ENCODE data around the gene RFX3.

RFX3 gene

DNA sequence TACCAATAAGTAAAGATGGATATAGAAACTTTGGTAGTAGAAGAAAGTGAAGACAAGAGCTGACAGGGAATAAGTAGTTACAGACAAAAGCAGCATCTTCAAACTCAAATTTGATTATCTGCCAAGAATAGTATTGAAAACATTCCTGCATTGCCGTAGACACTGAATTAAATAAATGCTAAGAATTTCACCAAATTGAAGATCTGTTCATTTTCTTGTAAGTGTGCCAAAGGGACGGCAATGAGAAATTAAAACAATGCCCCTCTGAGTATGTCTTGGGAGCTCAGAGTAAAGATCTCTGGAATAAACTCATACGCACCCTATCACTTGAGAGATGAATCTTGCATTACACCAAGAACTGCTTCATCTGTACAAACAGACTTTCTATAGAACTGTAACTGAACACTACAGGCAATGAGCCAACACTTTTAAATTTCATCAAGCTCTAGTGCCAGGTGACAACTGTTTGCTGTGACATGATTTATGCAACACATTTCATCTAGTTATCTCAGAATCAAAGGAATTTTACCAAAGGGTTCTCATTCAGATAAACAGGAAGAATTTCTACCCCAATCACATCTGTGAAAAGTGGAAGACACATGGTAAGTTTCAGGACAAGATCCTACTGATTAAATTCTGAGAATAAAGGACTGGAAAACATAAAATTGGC, 66.9 kb downstream of the RFX3 start:
- in situ Hi-C loops (cut with HindIII; ENCODE audit: low sequenced_read_pairs) = no loop called here
- no peak overlapping the region for H3K4me3 ChIP-seq (ENCODE audit: low read depth, low read length)
- TF ChIP-seq, protein P1, sequence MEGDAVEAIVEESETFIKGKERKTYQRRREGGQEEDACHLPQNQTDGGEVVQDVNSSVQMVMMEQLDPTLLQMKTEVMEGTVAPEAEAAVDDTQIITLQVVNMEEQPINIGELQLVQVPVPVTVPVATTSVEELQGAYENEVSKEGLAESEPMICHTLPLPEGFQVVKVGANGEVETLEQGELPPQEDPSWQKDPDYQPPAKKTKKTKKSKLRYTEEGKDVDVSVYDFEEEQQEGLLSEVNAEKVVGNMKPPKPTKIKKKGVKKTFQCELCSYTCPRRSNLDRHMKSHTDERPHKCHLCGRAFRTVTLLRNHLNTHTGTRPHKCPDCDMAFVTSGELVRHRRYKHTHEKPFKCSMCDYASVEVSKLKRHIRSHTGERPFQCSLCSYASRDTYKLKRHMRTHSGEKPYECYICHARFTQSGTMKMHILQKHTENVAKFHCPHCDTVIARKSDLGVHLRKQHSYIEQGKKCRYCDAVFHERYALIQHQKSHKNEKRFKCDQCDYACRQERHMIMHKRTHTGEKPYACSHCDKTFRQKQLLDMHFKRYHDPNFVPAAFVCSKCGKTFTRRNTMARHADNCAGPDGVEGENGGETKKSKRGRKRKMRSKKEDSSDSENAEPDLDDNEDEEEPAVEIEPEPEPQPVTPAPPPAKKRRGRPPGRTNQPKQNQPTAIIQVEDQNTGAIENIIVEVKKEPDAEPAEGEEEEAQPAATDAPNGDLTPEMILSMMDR (IDR thresholded peaks at IDR 0.05; ENCODE audit: low read depth, low read length) = no peak
- DNase-seq (ENCODE audit: low read depth, low spot score) = no peak

DNA sequence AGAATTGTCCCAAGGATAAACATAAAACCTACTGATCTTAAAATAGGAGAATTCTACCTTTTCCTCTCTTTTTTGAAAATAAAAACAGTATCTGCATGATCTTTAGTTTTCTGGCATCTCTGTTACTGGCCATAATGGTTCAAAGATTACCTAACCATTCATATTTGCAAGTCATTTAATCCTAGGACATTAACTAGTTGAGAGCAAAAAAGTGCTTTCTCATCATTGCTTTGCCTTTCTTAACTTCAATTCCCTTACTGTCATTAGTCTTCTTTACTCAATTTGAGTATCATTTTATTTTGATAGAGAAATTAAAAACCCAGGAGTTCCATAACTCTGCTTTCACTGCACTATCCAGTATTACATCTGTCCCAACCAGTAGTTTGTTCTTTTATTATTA, 68.6 kb downstream of the RFX3 start:
- no peak overlapping the region for H3K4me3 ChIP-seq (ENCODE audit: low read depth, low read length)
- TF ChIP-seq, protein P1 (IDR thresholded peaks at IDR 0.05; ENCODE audit: low read depth, low read length) = no peak
- DNase-seq (ENCODE audit: low read depth, low spot score) = no peak
- in situ Hi-C loops (cut with HindIII; ENCODE audit: low sequenced_read_pairs) = no loop called here

DNA sequence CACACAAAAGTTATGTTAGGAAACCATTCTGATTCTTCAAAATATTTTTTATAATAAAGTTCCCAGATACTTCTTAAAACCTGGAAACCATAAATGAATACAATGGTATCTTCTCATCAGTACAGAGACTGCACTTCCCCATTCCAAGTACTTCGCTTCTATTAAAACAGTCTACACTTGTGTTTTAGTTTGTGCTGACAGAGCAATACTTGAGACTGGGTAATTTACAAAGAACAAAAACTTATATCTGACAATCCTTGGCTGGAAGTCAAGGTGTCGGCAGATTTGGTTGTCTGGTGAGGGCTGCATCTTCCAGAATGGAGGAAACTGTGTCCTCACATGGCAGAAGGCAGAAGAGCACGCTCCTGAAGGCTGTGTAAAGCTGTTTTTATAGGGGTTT, 70.1 kb downstream of the RFX3 start:
- in situ Hi-C loops (cut with HindIII; ENCODE audit: low sequenced_read_pairs) = no loop called here
- no peak overlapping the region for H3K4me3 ChIP-seq (ENCODE audit: low read depth, low read length)
- TF ChIP-seq, protein P1 (IDR thresholded peaks at IDR 0.05; ENCODE audit: low read depth, low read length) = no peak
- no peak for DNase-seq (ENCODE audit: low read depth, low spot score)

DNA sequence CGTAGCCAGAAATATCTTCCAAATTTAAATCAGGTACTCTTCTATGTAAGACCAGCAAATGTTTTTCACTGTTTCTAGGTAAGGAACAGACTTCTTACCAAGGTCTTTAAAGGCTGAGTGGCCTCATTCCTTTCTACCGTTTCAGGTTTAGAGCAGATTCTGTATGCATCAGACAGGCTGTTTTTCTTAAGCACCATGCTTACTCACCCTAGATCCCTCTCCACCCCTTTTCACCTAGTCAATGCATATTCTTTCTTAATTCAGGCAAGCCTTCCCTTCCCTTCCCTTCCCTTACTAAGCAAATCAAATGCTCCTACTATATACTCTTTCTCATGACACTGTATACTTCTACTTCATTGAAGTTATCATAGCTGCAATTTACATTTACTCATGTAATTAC, 70.7 kb downstream of the RFX3 start:
- no peak for DNase-seq (ENCODE audit: low read depth, low spot score)
- in situ Hi-C loops (cut with HindIII; ENCODE audit: low sequenced_read_pairs) = no loop called here
- H3K4me3 ChIP-seq (ENCODE audit: low read depth, low read length) = no peak overlapping the region
- TF ChIP-seq, protein P1 (IDR thresholded peaks at IDR 0.05; ENCODE audit: low read depth, low read length) = no peak

DNA sequence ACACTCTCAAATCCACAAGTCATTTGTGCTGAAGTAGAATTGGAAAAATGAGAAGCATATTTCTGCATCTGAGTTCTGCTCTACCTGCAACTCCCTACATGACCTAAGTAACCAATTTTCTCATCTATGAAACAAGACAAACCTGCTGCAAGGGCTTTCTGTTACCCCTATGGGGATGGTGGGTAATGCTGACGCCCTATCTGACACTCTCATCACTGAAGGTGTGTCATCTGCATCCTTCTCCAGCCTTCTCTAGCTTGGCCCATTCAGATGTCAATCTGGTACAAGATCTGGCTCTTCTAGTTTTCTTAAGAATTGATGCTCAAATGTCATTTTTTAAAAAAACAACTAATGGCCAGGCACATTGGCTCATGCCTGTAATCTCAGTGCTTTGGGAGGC, 73.8 kb downstream of the RFX3 start:
- no peak for DNase-seq (ENCODE audit: low read depth, low spot score)
- TF ChIP-seq, protein P1 (IDR thresholded peaks at IDR 0.05; ENCODE audit: low read depth, low read length) = no peak
- in situ Hi-C loops (cut with HindIII; ENCODE audit: low sequenced_read_pairs) = no loop called here
- H3K4me3 ChIP-seq (ENCODE audit: low read depth, low read length) = no peak overlapping the region

DNA sequence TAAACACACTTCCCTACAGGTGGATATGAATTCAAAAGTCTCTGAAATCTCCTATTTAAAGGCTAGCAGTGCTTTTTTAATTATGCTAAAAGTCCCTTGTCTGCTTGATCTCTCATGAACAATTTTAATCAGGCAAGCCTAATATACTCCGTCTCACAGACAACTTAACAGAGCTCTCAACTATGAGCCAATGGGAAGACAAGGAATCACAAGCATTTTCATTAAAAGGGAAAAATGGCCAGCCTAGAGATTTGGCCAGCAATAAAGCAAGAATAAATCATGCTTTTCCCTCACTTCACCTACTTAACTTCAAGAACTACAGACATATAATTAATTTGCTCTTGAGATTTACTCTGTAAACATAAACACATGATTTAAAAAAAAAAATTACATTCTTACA, 78.0 kb downstream of the RFX3 start:
- in situ Hi-C loops (cut with HindIII; ENCODE audit: low sequenced_read_pairs) = no loop called here

More for the DNA sequence above, 78.0 kb downstream of the RFX3 start:
- DNase-seq (ENCODE audit: low read depth, low spot score) = no peak
- TF ChIP-seq, protein P1 (IDR thresholded peaks at IDR 0.05; ENCODE audit: low read depth, low read length) = no peak
- H3K4me3 ChIP-seq (ENCODE audit: low read depth, low read length) = no peak overlapping the region

All from astrocyte of the spinal cord (primary cell).